ENCODE measurements around the gene ZKSCAN5. TPM values are rescaled to one million over a fixed set of nuclear protein-coding genes. Genes with fewer than 3 reads are reported as not detected.
A peak's percentile ranks its signal among the peaks of the same experiment; 100 is the strongest.

The ZKSCAN5 gene
- total RNA-seq, 1 donor from 2014 or later, result 10.3 TPM

DNA sequence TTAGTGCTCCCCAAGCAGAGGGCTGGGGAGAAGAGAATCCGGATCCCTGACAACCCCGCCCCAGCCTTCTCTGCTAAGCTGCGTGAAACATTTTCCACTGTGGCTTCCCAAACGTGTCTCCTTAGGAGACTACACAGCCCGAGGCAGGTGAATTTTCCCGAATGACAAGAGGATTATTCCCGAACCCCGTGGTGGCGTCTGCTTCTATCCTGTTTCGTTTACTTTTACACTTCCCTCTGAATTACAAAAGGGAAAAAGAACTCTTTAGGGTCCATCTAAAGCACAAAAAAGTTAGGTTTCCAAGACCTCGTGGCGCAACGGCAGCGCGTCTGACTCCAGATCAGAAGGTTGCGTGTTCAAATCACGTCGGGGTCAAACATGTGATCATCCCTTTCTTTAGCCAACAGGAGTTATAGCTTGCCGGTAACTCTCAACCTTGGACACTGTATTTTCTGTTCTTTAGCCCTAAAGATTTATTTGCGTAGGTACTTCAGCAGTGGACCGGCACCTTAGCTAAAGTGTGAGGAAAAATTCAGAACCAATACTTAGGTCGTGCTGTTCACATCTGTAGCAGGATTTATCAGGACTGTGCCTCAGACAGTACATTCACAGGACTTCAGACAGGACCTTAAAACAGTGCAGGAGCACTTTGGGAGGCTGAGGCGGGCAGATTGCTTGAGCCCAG, 34.9 kb upstream of the ZKSCAN5 start:
- Histone ChIP-seq H3K4me3 (ENCODE audit: low read depth, low read length) (no peak overlapping the region), H3K27me3 (ENCODE audit: control insufficient read depth, insufficient read depth, low read length) (no peaks in the 10 kb centered on the region), H3K36me3 (ENCODE audit: control insufficient read depth, insufficient read depth, low read length) (no peaks in the 10 kb centered on the region)
- FAIRE-seq, result no peak
- TF ChIP-seq, protein P1, sequence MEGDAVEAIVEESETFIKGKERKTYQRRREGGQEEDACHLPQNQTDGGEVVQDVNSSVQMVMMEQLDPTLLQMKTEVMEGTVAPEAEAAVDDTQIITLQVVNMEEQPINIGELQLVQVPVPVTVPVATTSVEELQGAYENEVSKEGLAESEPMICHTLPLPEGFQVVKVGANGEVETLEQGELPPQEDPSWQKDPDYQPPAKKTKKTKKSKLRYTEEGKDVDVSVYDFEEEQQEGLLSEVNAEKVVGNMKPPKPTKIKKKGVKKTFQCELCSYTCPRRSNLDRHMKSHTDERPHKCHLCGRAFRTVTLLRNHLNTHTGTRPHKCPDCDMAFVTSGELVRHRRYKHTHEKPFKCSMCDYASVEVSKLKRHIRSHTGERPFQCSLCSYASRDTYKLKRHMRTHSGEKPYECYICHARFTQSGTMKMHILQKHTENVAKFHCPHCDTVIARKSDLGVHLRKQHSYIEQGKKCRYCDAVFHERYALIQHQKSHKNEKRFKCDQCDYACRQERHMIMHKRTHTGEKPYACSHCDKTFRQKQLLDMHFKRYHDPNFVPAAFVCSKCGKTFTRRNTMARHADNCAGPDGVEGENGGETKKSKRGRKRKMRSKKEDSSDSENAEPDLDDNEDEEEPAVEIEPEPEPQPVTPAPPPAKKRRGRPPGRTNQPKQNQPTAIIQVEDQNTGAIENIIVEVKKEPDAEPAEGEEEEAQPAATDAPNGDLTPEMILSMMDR (IDR thresholded peaks at IDR 0.05; ENCODE audit: insufficient read depth, low read length, severe bottlenecking), result no peak
- DNase-seq (ENCODE audit: low read depth), result no peak

- TF ChIP-seq, protein P1 (IDR thresholded peaks at IDR 0.05; ENCODE audit: insufficient read depth, low read length, severe bottlenecking), result no peak
- DNase-seq (ENCODE audit: low read depth) (peak; percentile 84), FAIRE-seq (no peak)
- peak within 1 kb of the TSS; percentile 75 for H3K4me3 ChIP-seq (ENCODE audit: low read depth, low read length)
- H3K36me3 ChIP-seq (ENCODE audit: control insufficient read depth, insufficient read depth, low read length), result no peaks in the 10 kb centered on the region
- no peaks in the 10 kb centered on the region for H3K27me3 ChIP-seq (ENCODE audit: control insufficient read depth, insufficient read depth, low read length)
Measured at GRCh38 chr7:99472561-99473314, 31.7 kb upstream of the ZKSCAN5 start, which contains the start of gene ZNF789. ZNF789 (plus strand) TSS chr7:99472890; CDS start chr7:99476457, 3,567 bp downstream.

DNA sequence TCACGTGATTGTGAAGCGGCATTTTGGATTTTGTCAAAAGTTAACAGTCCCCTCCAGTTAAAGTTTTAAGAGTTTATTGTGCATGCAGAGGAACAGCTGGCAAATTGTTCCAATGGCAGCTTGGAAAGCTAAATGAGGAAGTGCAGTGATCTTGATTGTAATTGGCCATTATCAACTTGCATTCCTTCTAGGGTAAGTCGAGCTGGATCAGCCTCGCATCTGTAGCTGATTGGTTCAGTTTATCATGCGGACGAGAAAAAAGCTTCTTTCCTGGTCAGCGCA, 31.2 kb upstream of the ZKSCAN5 start:
- Histone ChIP-seq H3K27me3 (ENCODE audit: control insufficient read depth, insufficient read depth, low read length) (no peaks in the 10 kb centered on the region), H3K4me3 (ENCODE audit: low read depth, low read length) (peak overlapping the region; percentile 75), H3K36me3 (ENCODE audit: control insufficient read depth, insufficient read depth, low read length) (no peaks in the 10 kb centered on the region)
- FAIRE-seq (no peak), DNase-seq (ENCODE audit: low read depth) (peak; percentile 75)
- TF ChIP-seq, protein P1 (IDR thresholded peaks at IDR 0.05; ENCODE audit: insufficient read depth, low read length, severe bottlenecking), result no peak

DNA sequence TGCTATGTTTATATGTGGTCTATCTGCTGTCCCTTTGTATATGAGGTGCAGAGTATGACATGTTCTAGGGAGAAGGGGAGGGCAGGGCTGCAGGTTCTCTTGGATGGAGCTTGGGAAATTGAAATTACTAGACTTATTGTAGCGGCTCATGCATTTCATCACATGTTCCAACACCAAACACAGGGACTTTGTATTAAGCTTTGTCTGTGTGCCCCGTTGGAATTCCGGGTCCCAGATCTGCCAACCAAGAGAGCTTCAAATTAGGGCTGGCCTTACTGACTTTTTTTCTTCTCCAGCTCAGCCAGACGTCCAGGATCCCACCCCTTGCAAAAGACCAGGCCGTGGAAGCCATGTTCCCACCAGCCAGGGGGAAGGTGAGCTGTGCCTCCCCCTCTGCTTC, 28.4 kb upstream of the ZKSCAN5 start:
- no peak for DNase-seq (ENCODE audit: low read depth)
- Histone ChIP-seq H3K4me3 (ENCODE audit: low read depth, low read length) (no peak overlapping the region), H3K27me3 (ENCODE audit: control insufficient read depth, insufficient read depth, low read length) (no peaks in the 10 kb centered on the region), H3K36me3 (ENCODE audit: control insufficient read depth, insufficient read depth, low read length) (peaks cover 3% of the 10 kb centered on the region)
- no peak for FAIRE-seq
- TF ChIP-seq, protein P1 (IDR thresholded peaks at IDR 0.05; ENCODE audit: insufficient read depth, low read length, severe bottlenecking), result no peak

- FAIRE-seq (no peak), DNase-seq (ENCODE audit: low read depth) (no peak)
- Histone ChIP-seq H3K4me3 (ENCODE audit: low read depth, low read length) (no peak overlapping the region), H3K27me3 (ENCODE audit: control insufficient read depth, insufficient read depth, low read length) (no peaks in the 10 kb centered on the region), H3K36me3 (ENCODE audit: control insufficient read depth, insufficient read depth, low read length) (peaks cover 3% of the 10 kb centered on the region)
- TF ChIP-seq, protein P1 (IDR thresholded peaks at IDR 0.05; ENCODE audit: insufficient read depth, low read length, severe bottlenecking), result no peak
Measured at GRCh38 chr7:99478464-99479440, 25.7 kb upstream of the ZKSCAN5 start.

All from bronchial epithelial cell (primary cell).